ENCODE results near the gene HAND1. TPM values are rescaled to one million over a fixed set of nuclear protein-coding genes. Genes with fewer than 3 reads are reported as not detected.

Gene HAND1
- total and polyA plus RNA-seq, 9 of the 15 experiments (the other 6 are each of a cell fraction or from before 2014, with no cell fraction given): not detected

- TF ChIP-seq RBBP5 (IDR thresholded peaks at IDR 0.05; ENCODE audit: borderline replicate concordance, insufficient read depth, low read length, poor library complexity, severe bottlenecking): peak; percentile 62
- TF ChIP-seq MCM3 (IDR thresholded peaks at IDR 0.05): no peak
- TF ChIP-seq RBM15 (IDR thresholded peaks at IDR 0.05; ENCODE audit: insufficient read depth, low read length): no peak
- TF ChIP-seq POLR2AphosphoS5 (IDR thresholded peaks at IDR 0.05; ENCODE audit: control insufficient read depth, insufficient read depth, low read depth, low read length): peak; percentile 74
- TF ChIP-seq PHTF2 (CRISPR knock-in tag; IDR thresholded peaks at IDR 0.05): no peak
- TF ChIP-seq ZNF778 (CRISPR knock-in tag; IDR thresholded peaks at IDR 0.05): no peak
- 0 out of 2 replicates have a peak, but pooled peaks have one; percentile 47 for TF ChIP-seq ZBTB2 (IDR thresholded peaks at IDR 0.05)
- no peak for TF ChIP-seq BACH1 (tag; IDR thresholded peaks at IDR 0.05)
- no peak for TF ChIP-seq HNRNPL (IDR thresholded peaks at IDR 0.05; ENCODE audit: low read depth, low read length)
- TF ChIP-seq TFAP4 (CRISPR knock-in tag; IDR thresholded peaks at IDR 0.05; ENCODE audit: borderline replicate concordance): no peak
- no peak for TF ChIP-seq CHD4 (IDR thresholded peaks at IDR 0.05; ENCODE audit: insufficient read depth, insufficient replicate concordance, low read depth, low read length, poor library complexity, severe bottlenecking)
- no peak for TF ChIP-seq HMBOX1 (IDR thresholded peaks at IDR 0.05)
- no peak for TF ChIP-seq ZNF324 (CRISPR knock-in tag; IDR thresholded peaks at IDR 0.05)
- TF ChIP-seq ELF4 (CRISPR knock-in tag; IDR thresholded peaks at IDR 0.05): peak; percentile 79; the same call in 1 of the 2 replicates
- TF ChIP-seq RBM34 (IDR thresholded peaks at IDR 0.05; ENCODE audit: borderline replicate concordance, insufficient read depth, low read length): no peak
- TF ChIP-seq NCOA2 (IDR thresholded peaks at IDR 0.05; ENCODE audit: partially characterized antibody in 2 of 2): no peak
- TF ChIP-seq RBM17 (IDR thresholded peaks at IDR 0.05; ENCODE audit: borderline replicate concordance, low read depth, low read length): no peak
- TF ChIP-seq CHAMP1 (IDR thresholded peaks at IDR 0.05): no peak
- peak; percentile 69 for TF ChIP-seq TAF7 (tag; IDR thresholded peaks at IDR 0.05)
- peak; percentile 90 to 93 for TF ChIP-seq MAZ (CRISPR knock-in tag; conservative IDR thresholded peaks at IDR 0.05 in 1 of 2, IDR thresholded peaks at IDR 0.05 in 1 of 2)
- peak; percentile 90 for TF ChIP-seq SP2 (IDR thresholded peaks at IDR 0.05; ENCODE audit: extremely low read depth, low read depth, low read length, poor library complexity, severe bottlenecking)
- no peak for TF ChIP-seq TCF3 (CRISPR knock-in tag; IDR thresholded peaks at IDR 0.05)
These were observed 32.4 kb downstream of the HAND1 start, which contains the start of gene SAP30L (continued) for GRCh38 chr5:154445422-154446194.
